ENCODE data around the gene TMEM178A. TPM values are rescaled to one million over a fixed set of nuclear protein-coding genes. Genes with fewer than 3 reads are reported as not detected.

Gene TMEM178A
- total RNA-seq, 1 donor from 2014 or later = 9.3 TPM

- peaks cover 21% of the 10 kb centered on the region for H3K4me1 Mint-ChIP-seq (ENCODE audit: unreplicated experiment)
- no peaks in the 10 kb centered on the region for H3K9me3 Mint-ChIP-seq
- no peak overlapping the region for H3K4me3 Mint-ChIP-seq
- DNase-seq (ENCODE audit: extremely low spot score, unreplicated experiment) = no peak
- H3K36me3 Mint-ChIP-seq = peaks cover 45% of the 10 kb centered on the region
- TF ChIP-seq, protein P1, sequence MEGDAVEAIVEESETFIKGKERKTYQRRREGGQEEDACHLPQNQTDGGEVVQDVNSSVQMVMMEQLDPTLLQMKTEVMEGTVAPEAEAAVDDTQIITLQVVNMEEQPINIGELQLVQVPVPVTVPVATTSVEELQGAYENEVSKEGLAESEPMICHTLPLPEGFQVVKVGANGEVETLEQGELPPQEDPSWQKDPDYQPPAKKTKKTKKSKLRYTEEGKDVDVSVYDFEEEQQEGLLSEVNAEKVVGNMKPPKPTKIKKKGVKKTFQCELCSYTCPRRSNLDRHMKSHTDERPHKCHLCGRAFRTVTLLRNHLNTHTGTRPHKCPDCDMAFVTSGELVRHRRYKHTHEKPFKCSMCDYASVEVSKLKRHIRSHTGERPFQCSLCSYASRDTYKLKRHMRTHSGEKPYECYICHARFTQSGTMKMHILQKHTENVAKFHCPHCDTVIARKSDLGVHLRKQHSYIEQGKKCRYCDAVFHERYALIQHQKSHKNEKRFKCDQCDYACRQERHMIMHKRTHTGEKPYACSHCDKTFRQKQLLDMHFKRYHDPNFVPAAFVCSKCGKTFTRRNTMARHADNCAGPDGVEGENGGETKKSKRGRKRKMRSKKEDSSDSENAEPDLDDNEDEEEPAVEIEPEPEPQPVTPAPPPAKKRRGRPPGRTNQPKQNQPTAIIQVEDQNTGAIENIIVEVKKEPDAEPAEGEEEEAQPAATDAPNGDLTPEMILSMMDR (conservative IDR thresholded peaks at IDR 0.05) = no peak
- no peaks in the 10 kb centered on the region for H3K27me3 Mint-ChIP-seq
- H3K27ac Mint-ChIP-seq = no peak overlapping the region
Measured at GRCh38 chr2:39741871-39742270, 76.2 kb downstream of the TMEM178A start.

DNA sequence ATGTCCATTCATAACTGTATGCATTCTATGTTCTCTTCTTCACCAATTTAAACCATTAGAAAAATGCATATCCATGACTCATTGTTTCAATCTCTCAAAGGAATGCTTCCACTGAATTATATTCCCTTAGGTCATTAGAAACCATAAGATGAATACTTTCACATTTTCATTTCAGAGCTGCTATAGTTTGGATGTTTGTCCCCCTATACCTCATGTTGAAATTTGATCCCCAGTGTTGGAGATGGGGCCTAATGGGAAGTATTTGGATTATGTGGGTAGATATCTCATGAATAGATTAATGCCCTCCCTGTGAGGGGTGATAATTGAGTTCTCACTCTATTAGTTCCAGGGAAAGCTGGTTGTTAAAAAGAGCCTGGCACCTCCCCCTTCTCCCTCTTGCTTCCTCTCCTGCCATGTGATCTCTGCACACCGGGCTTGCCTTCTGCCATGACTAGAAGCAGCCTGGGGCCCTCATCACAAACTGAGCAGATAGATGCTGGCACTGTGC lies 77.6 kb downstream of the TMEM178A start:
- TF ChIP-seq, protein P1 (conservative IDR thresholded peaks at IDR 0.05) = no peak
- no peaks in the 10 kb centered on the region for H3K27me3 Mint-ChIP-seq
- peaks cover 34% of the 10 kb centered on the region for H3K36me3 Mint-ChIP-seq
- no peak for DNase-seq (ENCODE audit: extremely low spot score, unreplicated experiment)
- H3K4me1 Mint-ChIP-seq (ENCODE audit: unreplicated experiment) = peaks cover 13% of the 10 kb centered on the region
- H3K4me3 Mint-ChIP-seq = no peak overlapping the region
- no peak overlapping the region for H3K27ac Mint-ChIP-seq
- no peaks in the 10 kb centered on the region for H3K9me3 Mint-ChIP-seq

DNA sequence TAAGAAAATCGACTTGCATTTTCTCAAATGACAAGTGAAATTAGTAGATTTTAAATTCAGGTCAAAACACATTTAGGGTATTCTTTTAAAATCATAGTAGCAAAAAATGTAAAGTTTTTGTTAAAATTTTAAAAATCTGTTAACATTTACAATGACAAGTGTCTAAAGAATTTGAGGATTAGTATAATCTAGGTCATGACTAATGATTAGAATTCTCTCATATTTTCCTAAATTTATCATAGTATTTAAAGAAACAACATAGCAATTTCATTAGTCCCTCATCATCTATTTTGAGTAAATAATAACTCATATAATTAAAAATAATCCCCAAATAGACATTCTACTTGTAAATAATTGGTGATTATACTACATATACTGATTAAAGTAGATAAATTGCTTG lies 89.7 kb downstream of the TMEM178A start:
- DNase-seq (ENCODE audit: extremely low spot score, unreplicated experiment) = no peak
- TF ChIP-seq, protein P1 (conservative IDR thresholded peaks at IDR 0.05) = no peak
- Mint-ChIP-seq H3K27me3 (no peaks in the 10 kb centered on the region), H3K27ac (no peak overlapping the region), H3K36me3 (peaks cover 56% of the 10 kb centered on the region), H3K4me3 (no peak overlapping the region), H3K4me1 (ENCODE audit: unreplicated experiment) (peaks cover 6% of the 10 kb centered on the region), H3K9me3 (no peaks in the 10 kb centered on the region)

GRCh38 chr2:39757156-39757555 lies 91.4 kb downstream of the TMEM178A start:
- DNase-seq (ENCODE audit: extremely low spot score, unreplicated experiment) = no peak
- peaks cover 6% of the 10 kb centered on the region for H3K4me1 Mint-ChIP-seq (ENCODE audit: unreplicated experiment)
- no peak overlapping the region for H3K4me3 Mint-ChIP-seq
- H3K36me3 Mint-ChIP-seq = peaks cover 58% of the 10 kb centered on the region
- no peaks in the 10 kb centered on the region for H3K9me3 Mint-ChIP-seq
- TF ChIP-seq, protein P1 (conservative IDR thresholded peaks at IDR 0.05) = no peak
- H3K27ac Mint-ChIP-seq = no peak overlapping the region
- H3K27me3 Mint-ChIP-seq = no peaks in the 10 kb centered on the region

DNA sequence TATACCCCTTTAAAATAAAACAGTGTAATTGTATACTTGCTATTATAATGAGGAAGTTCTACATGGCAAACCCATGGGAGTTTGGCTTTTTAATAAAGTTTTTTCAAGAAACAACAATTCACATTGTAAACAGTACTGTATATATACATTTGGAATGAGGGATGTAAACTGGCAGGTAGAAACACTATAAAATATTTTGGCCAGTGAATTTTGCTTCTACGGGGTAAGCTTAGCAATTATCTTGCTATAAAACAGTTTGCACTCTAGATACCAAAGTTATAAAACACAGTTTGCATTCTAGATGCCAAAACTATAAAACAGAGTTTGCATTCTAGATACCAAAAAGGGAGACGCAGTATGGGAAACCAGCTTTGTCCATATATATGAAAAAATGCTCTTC lies 96.7 kb downstream of the TMEM178A start:
- H3K4me1 Mint-ChIP-seq (ENCODE audit: unreplicated experiment) = no peaks in the 10 kb centered on the region
- H3K36me3 Mint-ChIP-seq = peaks cover 50% of the 10 kb centered on the region
- no peak overlapping the region for H3K4me3 Mint-ChIP-seq
- H3K27ac Mint-ChIP-seq = no peak overlapping the region
- no peaks in the 10 kb centered on the region for H3K9me3 Mint-ChIP-seq
- H3K27me3 Mint-ChIP-seq = no peaks in the 10 kb centered on the region
- TF ChIP-seq, protein P1 (conservative IDR thresholded peaks at IDR 0.05) = no peak
- no peak for DNase-seq (ENCODE audit: extremely low spot score, unreplicated experiment)

Other genes with a start within 250 kb of the TMEM178A start
- 36.7 and 49.0 TPM in 2 replicates for gene MAP4K3, start 228.6 kb upstream of the TMEM178A start, total RNA-seq (ENCODE audit: low replicate concordance)
- 7.8 and 11.7 TPM in 2 replicates for gene THUMPD2, start 113.3 kb downstream of the TMEM178A start, total RNA-seq (ENCODE audit: low replicate concordance)